Tibial artery (tissue), 4 donors: Measurements from ENCODE around the gene TRABD2A.

Experiments used
- DNase-seq, 2 donors: peaks; one replicate each; pipeline ENCODE4 v3.0.0-alpha.2; 2019
- H3K27ac ChIP-seq, 2 donors: fragments of 200-600 bp; sonication (generic) in 1 of 2; 1 replicate in 1 of 2; 2 replicates in 1 of 2; pipeline ENCODE4 v1.5.1; 2018 to 2019; ENCODE audit warnings: mild to moderate bottlenecking in 1 of 2
- H3K27me3 ChIP-seq, 2 donors: fragments of 200-600 bp; sonication (generic) in 1 of 2; one replicate each; pipeline versions ENCODE4 v1.5.1 to v1.6.0; 2016 to 2019
- H3K36me3 ChIP-seq, 3 donors: fragments of 200-600 bp; sonication (generic) in 2 of 3; one replicate each; pipeline ENCODE4 v1.5.1; 2016 to 2019; ENCODE audit warnings: mild to moderate bottlenecking in 2 of 3
- H3K4me1 ChIP-seq, 4 donors: fragments of 200-600 bp; sonication (generic) in 2 of 4; 1 replicate in 3 of 4; 2 replicates in 1 of 4; pipeline ENCODE4 v1.5.1; 2016 to 2019
- H3K4me3 ChIP-seq, 2 donors: fragments of 200-600 bp; sonication (generic) in 1 of 2; 1 replicate in 1 of 2; 2 replicates in 1 of 2; pipeline ENCODE4 v1.5.1; 2018 to 2019; ENCODE audit warnings: mild to moderate bottlenecking in 2 of 2
- H3K9me3 ChIP-seq, 3 donors: fragments of 200-600 bp; sonication (generic) in 1 of 3; one replicate each; pipeline ENCODE4 v1.5.1; 2016 to 2019
- intact Hi-C: fragments of 100-400 bp; cut with DNase I; formaldehyde crosslinking; loops from one replicate; pipeline ENCODE4 v1.15.0; 2023; ENCODE audit warnings: low total_unique reads
- TF ChIP-seq, protein P1 (sequence below), 2 experiments: fragments of 200-600 bp in 1 of 2; fragments of 450-650 bp in 1 of 2; IDR thresholded peaks; one replicate each; pipeline ENCODE4 v1.5.1; 2017 to 2019; ENCODE audit warnings: antibody characterized with exemption in 2 of 2, mild to moderate bottlenecking in 1 of 2, moderate library complexity in 1 of 2

Gene TRABD2A

DNA sequence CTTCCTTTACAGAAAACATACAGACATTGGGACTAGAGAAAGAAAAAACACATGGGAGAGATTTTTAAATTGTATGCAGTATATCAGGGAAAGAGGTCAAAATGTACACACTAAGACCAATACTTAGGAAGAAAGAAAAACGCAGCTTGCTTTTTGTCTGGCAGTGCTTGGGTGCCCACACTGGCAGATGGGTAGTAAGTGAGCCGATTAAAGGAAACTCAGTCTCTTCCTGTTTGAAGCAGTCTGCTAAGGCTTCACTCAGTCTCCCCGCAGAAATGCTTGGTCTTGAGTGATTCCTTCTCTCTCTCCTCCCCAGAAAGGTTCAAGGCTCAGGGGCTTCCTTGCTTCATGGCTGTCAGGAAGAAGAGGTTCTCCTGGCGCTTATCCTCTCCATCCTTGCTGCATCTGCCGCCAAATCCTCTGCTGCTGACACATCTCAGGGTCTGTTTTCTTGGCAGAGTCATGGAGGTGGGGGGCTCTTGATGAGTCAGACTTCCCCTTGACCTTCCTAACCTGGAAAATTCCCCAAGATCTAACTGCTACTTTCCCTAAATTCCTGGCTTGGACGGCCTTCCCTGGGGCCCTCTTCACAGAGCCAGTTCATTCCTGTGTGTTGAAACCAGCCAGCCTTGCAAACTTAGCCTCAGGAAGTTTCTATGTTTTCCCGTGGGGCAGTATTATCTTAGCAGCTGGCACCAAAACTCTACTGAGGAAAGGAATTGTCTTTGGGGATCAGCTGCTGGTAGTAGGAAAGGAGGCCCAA, 14.1 kb upstream of the TRABD2A start:
- peaks cover 0 to 15% (median 2%) of the 10 kb centered on the region in 4 donors for H3K4me1 ChIP-seq
- no peak overlapping the region for H3K4me3 ChIP-seq
- H3K27ac ChIP-seq, result peak overlapping the region in 1 of 2 donors; percentile 16
- no peaks in the 10 kb centered on the region for H3K27me3 ChIP-seq
- TF ChIP-seq, protein P1, sequence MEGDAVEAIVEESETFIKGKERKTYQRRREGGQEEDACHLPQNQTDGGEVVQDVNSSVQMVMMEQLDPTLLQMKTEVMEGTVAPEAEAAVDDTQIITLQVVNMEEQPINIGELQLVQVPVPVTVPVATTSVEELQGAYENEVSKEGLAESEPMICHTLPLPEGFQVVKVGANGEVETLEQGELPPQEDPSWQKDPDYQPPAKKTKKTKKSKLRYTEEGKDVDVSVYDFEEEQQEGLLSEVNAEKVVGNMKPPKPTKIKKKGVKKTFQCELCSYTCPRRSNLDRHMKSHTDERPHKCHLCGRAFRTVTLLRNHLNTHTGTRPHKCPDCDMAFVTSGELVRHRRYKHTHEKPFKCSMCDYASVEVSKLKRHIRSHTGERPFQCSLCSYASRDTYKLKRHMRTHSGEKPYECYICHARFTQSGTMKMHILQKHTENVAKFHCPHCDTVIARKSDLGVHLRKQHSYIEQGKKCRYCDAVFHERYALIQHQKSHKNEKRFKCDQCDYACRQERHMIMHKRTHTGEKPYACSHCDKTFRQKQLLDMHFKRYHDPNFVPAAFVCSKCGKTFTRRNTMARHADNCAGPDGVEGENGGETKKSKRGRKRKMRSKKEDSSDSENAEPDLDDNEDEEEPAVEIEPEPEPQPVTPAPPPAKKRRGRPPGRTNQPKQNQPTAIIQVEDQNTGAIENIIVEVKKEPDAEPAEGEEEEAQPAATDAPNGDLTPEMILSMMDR (IDR thresholded peaks at IDR 0.05), result no peak
- no peaks in the 10 kb centered on the region for H3K9me3 ChIP-seq
- intact Hi-C loops, result no loop called here
- H3K36me3 ChIP-seq, result no peaks in the 10 kb centered on the region
- no peak for DNase-seq

DNA sequence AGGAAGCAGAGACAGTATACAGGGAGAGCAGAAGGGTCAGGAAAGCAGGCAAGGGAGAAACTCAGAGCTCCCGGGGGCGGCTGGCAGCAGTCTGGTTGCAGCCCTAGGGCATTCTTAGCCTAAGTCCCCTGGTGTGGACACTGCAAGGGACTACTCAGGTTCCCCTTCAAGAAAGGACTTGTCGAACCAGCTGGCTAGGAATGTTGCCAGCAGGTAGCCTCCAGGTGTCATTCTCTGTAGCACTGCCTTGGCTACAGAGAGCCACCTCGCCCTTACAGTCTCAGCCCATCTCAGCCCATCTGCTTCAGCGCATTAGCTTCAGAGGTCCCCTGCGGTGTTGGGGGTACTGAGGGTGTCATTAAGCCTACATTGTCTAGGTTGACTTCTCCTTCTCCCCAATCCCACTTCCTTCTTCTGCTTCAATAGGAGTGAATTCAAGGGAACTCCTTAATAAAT, 13.3 kb upstream of the TRABD2A start:
- Histone ChIP-seq H3K27me3 (no peaks in the 10 kb centered on the region), H3K4me1 (peaks cover 0 to 15% (median 2%) of the 10 kb centered on the region in 4 donors), H3K9me3 (no peaks in the 10 kb centered on the region), H3K36me3 (no peaks in the 10 kb centered on the region), H3K4me3 (no peak overlapping the region), H3K27ac (no peak overlapping the region)
- TF ChIP-seq, protein P1 (IDR thresholded peaks at IDR 0.05), result no peak
- intact Hi-C loops, result no loop called here
- DNase-seq, result no peak

DNA sequence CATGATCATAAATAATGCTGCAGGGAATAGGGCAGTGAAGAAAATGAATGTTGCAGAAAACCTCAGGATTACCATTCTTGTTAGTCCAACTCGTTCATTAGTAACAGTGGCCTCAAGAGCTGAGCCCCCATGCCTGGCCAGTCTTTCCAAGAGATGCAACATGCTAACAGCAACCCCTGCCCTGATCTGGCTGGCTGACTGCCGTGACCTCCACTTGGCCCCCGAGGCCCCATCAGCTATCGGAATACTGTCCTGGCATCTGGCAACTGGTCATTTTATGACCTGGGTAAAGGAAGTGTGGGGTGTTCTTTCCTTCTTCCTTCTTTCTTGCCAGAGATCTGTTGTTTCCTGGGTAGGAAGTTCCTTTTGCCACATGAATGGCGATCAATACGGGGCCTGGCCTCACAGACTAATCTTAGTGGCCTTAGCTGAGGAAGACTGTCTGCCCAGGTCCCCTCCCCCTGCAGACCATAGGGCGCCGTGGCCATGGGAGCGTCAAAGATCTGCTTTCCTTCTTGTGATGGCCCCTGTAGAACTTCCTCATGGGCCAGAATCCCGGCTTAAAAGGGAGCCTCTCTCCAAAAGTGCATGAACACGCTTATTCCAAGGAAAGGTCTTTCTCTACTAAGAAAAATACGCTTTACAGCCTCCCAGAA, 10.6 kb upstream of the TRABD2A start:
- no peaks in the 10 kb centered on the region for H3K36me3 ChIP-seq
- no peaks in the 10 kb centered on the region for H3K9me3 ChIP-seq
- TF ChIP-seq, protein P1 (IDR thresholded peaks at IDR 0.05), result no peak
- peaks cover 0 to 15% (median 0%) of the 10 kb centered on the region in 4 donors for H3K4me1 ChIP-seq
- intact Hi-C loops, result no loop called here
- no peaks in the 10 kb centered on the region for H3K27me3 ChIP-seq
- no peak for DNase-seq
- no peak overlapping the region for H3K27ac ChIP-seq
- H3K4me3 ChIP-seq, result no peak overlapping the region

DNA sequence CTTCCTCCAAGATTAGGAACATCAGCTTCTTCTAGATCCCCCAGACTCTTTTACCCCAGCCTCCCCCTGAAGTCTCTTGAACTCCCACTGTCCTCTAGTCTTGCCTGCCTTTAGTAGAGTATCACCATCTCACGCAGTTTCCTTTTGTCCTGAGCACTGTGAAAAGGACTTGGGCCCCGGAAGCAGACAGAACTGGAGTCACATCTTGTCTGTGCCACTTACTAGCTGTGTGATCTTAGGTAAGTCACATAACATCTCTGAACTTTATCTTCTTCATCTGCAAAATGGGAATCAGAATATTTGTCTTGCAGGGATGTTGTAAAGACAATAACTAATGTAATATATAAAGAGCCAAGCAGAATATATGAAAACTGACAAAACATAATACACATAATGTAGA, 8.4 kb upstream of the TRABD2A start:
- Histone ChIP-seq H3K4me3 (peak overlapping the region in 1 of 2 donors; percentile 16), H3K27me3 (peaks cover 0 to 6% of the 10 kb centered on the region in 2 donors), H3K36me3 (no peaks in the 10 kb centered on the region), H3K9me3 (no peaks in the 10 kb centered on the region), H3K4me1 (peaks cover 0 to 5% (median 0%) of the 10 kb centered on the region in 4 donors), H3K27ac (no peak overlapping the region)
- DNase-seq, result no peak
- TF ChIP-seq, protein P1 (IDR thresholded peaks at IDR 0.05), result no peak
- intact Hi-C loops, result no loop called here

DNA sequence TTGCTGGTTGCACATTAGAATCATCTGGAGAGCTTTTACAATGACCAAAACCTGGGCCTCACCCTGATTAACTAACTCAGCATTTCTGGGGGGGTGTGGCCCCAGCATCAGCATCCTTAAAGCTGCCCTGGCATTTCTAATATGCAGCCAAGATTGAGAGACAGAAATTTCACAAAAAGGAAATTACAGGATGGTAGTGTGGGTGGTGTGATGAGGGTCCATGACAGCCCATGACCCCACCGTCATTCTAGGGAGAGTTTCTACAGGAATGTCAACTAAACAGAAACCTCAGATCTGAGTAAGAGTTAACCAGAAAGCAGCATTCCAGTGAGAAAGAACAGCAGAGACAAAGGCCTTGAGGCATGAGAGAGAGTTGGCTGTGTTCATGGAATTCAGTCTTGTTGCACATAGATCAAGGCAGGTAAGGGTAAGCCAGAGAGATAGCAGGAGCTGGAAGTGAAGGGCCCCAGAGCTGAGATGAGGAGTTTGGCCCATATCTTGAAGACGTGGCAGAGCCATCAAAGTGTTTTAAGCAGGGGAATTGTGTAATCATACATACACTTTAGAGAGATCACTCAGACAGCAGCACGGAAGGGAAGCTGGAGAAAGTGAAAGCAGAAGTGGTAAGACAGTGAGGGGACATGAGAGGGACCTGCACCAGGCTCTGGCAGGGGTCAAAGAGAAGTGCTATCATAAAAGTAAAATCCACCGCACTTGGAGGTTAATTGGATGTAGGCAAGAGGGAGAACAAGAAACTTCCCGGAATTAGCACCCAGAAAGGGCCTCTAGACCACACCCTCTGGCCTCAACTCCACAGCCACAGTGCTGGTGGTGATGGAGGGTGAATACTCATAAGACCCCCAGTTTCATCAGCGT, 7.8 kb upstream of the TRABD2A start:
- Histone ChIP-seq H3K4me3 (peak overlapping the region in 1 of 2 donors; percentile 16), H3K9me3 (no peaks in the 10 kb centered on the region), H3K27ac (no peak overlapping the region), H3K27me3 (peaks cover 0 to 12% of the 10 kb centered on the region in 2 donors), H3K4me1 (no peaks in the 10 kb centered on the region), H3K36me3 (no peaks in the 10 kb centered on the region)
- TF ChIP-seq, protein P1 (IDR thresholded peaks at IDR 0.05), result no peak
- DNase-seq, result no peak
- intact Hi-C loops, result no loop called here
